Fibroblast of the aortic adventitia (primary cell): ENCODE results near the gene PTPN14. TPM values are rescaled to one million over a fixed set of nuclear protein-coding genes. Genes with fewer than 3 reads are reported as not detected.

Source experiments
- DNase-seq: peaks from one replicate; pipeline ENCODE4 v3.0.0-alpha.2; 2010; ENCODE audit warnings: low read depth
- H3K4me3 ChIP-seq: 2 replicates; pipeline ENCODE4 v1.5.1; 2011; ENCODE audit warnings: low read depth, mild to moderate bottlenecking, control low read depth, low read length, moderate library complexity
- CTCF ChIP-seq: IDR thresholded peaks from 2 replicates; pipeline ENCODE4 v1.5.1; 2011; ENCODE audit warnings: mild to moderate bottlenecking, low read length, control low read depth, inconsistent platforms; ENCODE audit not compliant: insufficient read depth
- total RNA-seq: library from RNA; depleted of rRNA; stranded (reverse); fragments of >200 nt; gene quantifications from 2 replicates; pipeline ENCODE4 v1.2.3, GENCODE V29; 2012; ENCODE audit warnings: low replicate concordance

PTPN14 gene
- total RNA-seq, 1 donor, result 46.6 TPM

- TF ChIP-seq CTCF, result no peak
- DNase-seq, result peak; percentile 14
- H3K4me3 ChIP-seq, result no peak overlapping the region
Observed at GRCh38 chr1:214301526-214301925, 249.9 kb downstream of the PTPN14 start.

GRCh38 chr1:214300149-214300780 lies 251.1 kb downstream of the PTPN14 start:
- TF ChIP-seq CTCF, result no peak
- no peak for DNase-seq
- no peak overlapping the region for H3K4me3 ChIP-seq

Other genes starting within 250 kb of the PTPN14 start
- gene CENPF, start 51.6 kb upstream of the PTPN14 start, total RNA-seq, result 7.5 and 42.1 TPM in 2 replicates